NK-92 treated with Interleukin-12 subunit alpha and Interleukin-12 subunit beta, amount 100 ng/mL, for 24 hours (cell line): Measurements from ENCODE around the gene PLEKHA6.

Source experiments
- DNase-seq: peaks from one replicate; lab custom pipeline; 2025; lab: John Stamatoyannopoulos, UW

Gene PLEKHA6

GRCh38 chr1:204359474-204360255 lies at the start of gene PLEKHA6:
Gene PLEKHA6 (minus strand): TSS chr1:204359929. CDS start chr1:204273727, 86,202 bp downstream.
- no peak for DNase-seq

- DNase-seq = no peak
Observed at GRCh38 chr1:204409123-204409522, 49.4 kb upstream of the PLEKHA6 start.

DNA sequence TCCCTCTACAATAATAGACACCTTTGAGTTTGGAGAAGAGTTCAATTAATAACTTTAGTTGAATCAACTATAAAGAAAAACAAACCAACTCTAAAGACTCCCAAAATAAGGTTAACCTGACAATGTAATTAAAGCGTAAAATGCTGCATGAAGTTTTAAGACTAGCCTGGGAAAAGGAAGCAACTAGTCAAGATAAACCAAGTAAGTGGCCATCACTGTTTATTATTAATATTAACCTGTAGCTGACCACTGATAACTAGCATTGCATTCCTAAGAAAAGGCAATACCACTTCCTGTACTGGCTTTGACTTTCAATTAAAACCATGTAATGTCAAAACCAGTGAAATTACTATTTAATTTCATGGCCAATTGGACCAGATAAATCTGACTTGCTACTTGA lies 48.9 kb upstream of the PLEKHA6 start:
- no peak for DNase-seq

GRCh38 chr1:204408074-204408507 lies 48.4 kb upstream of the PLEKHA6 start:
- DNase-seq = no peak

GRCh38 chr1:204407295-204407971 lies 47.7 kb upstream of the PLEKHA6 start:
- no peak for DNase-seq

DNA sequence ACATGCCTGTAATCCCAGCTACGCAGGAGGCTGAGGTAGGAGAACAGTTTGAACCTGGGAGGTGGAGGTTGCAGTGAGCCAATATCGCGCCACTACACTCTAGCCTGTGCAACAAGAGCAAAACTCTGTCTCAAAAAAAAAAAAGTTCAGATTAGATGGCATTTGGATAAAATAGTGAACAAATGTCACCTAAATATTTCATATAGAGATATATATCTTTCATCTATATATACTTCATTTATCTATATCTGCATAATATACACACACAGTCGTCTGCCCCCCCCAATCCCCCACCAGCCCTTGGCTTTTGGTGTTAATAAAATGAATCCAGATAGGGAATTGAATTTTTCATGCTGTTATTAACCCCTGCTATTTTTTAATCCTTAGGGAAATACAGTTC lies 46.9 kb upstream of the PLEKHA6 start:
- no peak for DNase-seq

DNA sequence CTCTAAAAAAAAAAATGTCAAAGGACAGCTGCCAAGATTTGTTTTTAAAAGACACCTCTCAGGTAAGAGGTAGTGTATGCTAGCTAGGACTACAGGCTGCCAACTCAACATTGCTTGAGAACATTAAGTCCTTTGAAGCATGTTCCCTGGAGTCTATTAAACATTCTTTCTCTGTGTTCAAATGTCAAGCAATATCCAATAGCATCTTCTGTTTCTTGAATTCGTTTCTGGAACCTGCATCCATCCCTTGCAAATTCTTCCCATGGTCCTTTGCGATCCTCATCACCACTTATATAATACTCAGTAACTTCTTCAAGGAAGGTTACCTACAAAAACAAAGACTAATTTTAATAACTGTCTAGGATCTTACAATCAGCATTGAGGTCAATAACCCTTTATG lies 46.3 kb upstream of the PLEKHA6 start:
- DNase-seq = no peak

GRCh38 chr1:204404629-204405028 lies 44.9 kb upstream of the PLEKHA6 start:
- no peak for DNase-seq

DNA sequence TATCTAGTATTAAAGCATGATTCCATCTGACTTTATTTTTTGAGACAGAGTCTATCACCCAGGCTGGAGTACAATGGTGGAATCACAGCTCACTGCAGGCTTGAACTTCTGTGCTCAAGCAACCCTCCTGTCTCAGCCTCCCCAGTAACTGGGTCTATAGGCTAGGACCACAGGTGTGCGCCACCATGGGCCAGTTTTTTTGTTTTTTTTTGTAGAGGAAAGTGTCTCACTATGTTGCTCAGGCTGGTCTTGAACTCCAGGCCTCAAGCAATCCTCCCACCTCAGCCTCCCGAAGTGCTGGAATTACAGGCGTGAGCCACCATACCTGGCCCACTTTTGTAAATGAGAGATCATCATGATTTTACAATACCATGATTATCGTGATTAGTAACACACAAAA lies 42.7 kb upstream of the PLEKHA6 start:
- DNase-seq = no peak

DNA sequence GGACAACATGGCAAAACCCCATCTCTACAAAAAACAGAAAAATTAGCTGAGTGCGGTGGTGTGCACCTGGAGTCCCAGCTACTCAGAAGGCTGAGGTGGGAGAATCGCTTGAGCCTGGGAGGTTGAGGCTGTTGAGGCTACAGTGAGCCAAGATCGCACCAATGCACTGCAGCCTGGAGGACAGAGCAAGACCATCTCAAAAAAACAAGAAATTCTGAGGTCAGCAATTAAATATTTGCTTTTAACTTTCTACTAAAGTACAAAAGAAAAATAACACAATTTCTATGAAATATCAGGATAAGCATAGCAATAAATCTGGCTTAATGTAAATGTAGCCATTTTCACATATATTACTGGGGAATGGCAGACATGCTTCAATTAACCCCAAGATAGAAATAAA lies 42.0 kb upstream of the PLEKHA6 start:
- no peak for DNase-seq

- DNase-seq = no peak
Observed at GRCh38 chr1:204400882-204401510, 41.3 kb upstream of the PLEKHA6 start.

- no peak for DNase-seq
Observed at GRCh38 chr1:204398197-204399125, 38.7 kb upstream of the PLEKHA6 start.

GRCh38 chr1:204396015-204396583 lies 36.4 kb upstream of the PLEKHA6 start:
- no peak for DNase-seq

GRCh38 chr1:204391629-204392028 lies 31.9 kb upstream of the PLEKHA6 start:
- DNase-seq = no peak

- DNase-seq = no peak
Observed at GRCh38 chr1:204390751-204391466, 31.2 kb upstream of the PLEKHA6 start.

- no peak for DNase-seq
Observed at GRCh38 chr1:204385727-204386126, 26.0 kb upstream of the PLEKHA6 start.

DNA sequence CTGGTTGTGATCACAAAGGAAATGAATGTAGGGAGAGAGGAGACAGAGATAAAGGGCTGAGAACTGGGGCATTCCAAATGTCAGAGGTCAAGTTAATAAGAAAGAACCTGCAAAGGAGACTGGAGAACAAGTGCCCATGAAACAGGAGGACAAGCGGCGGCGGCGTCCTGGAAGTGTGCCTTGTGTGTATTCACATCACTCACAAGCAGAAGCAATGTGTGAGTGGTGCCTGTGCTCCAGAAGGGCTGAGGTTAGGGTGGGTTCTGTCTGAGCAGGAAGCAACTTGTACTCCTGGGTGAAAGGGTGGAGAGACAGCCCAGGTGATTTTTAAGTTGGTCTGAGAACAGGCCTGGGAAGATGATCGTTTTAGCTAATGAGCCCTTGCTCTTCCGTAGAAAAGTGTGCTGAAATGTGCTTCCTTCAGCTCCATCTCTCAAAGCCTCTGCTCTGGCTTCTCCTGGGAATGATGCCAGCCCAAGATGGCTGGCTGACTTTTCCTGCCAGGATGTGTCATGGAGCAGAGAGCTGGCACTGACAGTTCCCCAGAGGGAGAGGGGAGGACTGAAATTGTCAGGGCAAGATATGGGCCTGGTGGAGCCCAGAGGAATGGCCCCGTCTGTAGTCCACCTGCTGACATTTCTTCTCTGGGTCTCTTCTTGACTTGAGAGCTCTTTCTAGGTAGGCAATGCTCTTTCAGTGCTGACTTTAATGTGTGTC lies 25.1 kb upstream of the PLEKHA6 start:
- no peak for DNase-seq

- no peak for DNase-seq
Observed at GRCh38 chr1:204383163-204383904, 23.6 kb upstream of the PLEKHA6 start.

GRCh38 chr1:204382714-204383083 lies 23.0 kb upstream of the PLEKHA6 start:
- DNase-seq = no peak
